ENCODE measurements around the gene UBE2D2. TPM values are rescaled to one million over a fixed set of nuclear protein-coding genes. Genes with fewer than 3 reads are reported as not detected.
A peak's percentile ranks its signal among the peaks of the same experiment; 100 is the strongest.

Gene UBE2D2
- total RNA-seq, 4 donors from 2014 or later, result 86.9 to 104 (median 91.5) TPM

GRCh38 chr5:139669662-139670368 lies 108.7 kb downstream of the UBE2D2 start:
- H3K27ac ChIP-seq (replicated peaks in 1 of 4), result peak overlapping the region; percentile 91 to 95 (median 94)
- H3K27me3 ChIP-seq, result no peaks in the 10 kb centered on the region
- peak overlapping the region in 1 of 4 donors; percentile 7 for H3K4me3 ChIP-seq
- TF ChIP-seq POLR2AphosphoS5 (IDR thresholded peaks at IDR 0.05) (no peak), EP300 (IDR thresholded peaks at IDR 0.05) (no peak), CTCF (IDR thresholded peaks at IDR 0.05) (no peak), POLR2A (IDR thresholded peaks at IDR 0.05; ENCODE audit: low read depth) (no peak)
- H3K9me3 ChIP-seq, result no peaks in the 10 kb centered on the region
- no peak for DNase-seq (ENCODE audit: extremely low spot score)
- WGBS, result 69% methylated on average over 17 of the region's 23 CpGs
- intact Hi-C loops (cut with DNase I), result no loop called here
- no peaks in the 10 kb centered on the region for H3K36me3 ChIP-seq
- H3K4me1 ChIP-seq, result peaks cover 94 to 98% (median 96%) of the 10 kb centered on the region in 4 donors

GRCh38 chr5:139670369-139671095 lies 109.4 kb downstream of the UBE2D2 start:
- TF ChIP-seq EP300 (IDR thresholded peaks at IDR 0.05) (no peak), CTCF (IDR thresholded peaks at IDR 0.05) (peak in 1 of 3 experiments; percentile 13), POLR2AphosphoS5 (IDR thresholded peaks at IDR 0.05) (no peak)
- no peak overlapping the region for H3K4me3 ChIP-seq
- intact Hi-C loops (cut with DNase I), result no loop called here
- peak overlapping the region; percentile 91 to 95 (median 94) for H3K27ac ChIP-seq (replicated peaks in 1 of 4)
- H3K27me3 ChIP-seq, result no peaks in the 10 kb centered on the region
- no peaks in the 10 kb centered on the region for H3K36me3 ChIP-seq
- no peak for DNase-seq (ENCODE audit: extremely low spot score)
- H3K4me1 ChIP-seq, result peaks cover 94 to 98% (median 96%) of the 10 kb centered on the region in 4 donors
- WGBS, result 72% methylated on average over 15 of the region's 16 CpGs
- H3K9me3 ChIP-seq, result no peaks in the 10 kb centered on the region

- Histone ChIP-seq H3K4me1 (peaks cover 90 to 96% (median 94%) of the 10 kb centered on the region in 4 donors), H3K27ac (replicated peaks in 1 of 4) (peak overlapping the region; percentile 50 to 95 (median 74)), H3K9me3 (no peaks in the 10 kb centered on the region), H3K4me3 (peak overlapping the region in 3 of 4 donors; percentile 0 to 18 (median 12)), H3K36me3 (no peaks in the 10 kb centered on the region), H3K27me3 (no peaks in the 10 kb centered on the region)
- DNase-seq (ENCODE audit: extremely low spot score), result no peak
- WGBS, result 62% methylated on average over 12 of the region's 20 CpGs
- TF ChIP-seq POLR2AphosphoS5 (IDR thresholded peaks at IDR 0.05) (no peak), CTCF (IDR thresholded peaks at IDR 0.05) (no peak), POLR2A (IDR thresholded peaks at IDR 0.05; ENCODE audit: low read depth) (no peak), EP300 (IDR thresholded peaks at IDR 0.05) (no peak)
- intact Hi-C loops (cut with DNase I), result no loop called here
Measured at GRCh38 chr5:139671096-139671841, 110.1 kb downstream of the UBE2D2 start.

DNA sequence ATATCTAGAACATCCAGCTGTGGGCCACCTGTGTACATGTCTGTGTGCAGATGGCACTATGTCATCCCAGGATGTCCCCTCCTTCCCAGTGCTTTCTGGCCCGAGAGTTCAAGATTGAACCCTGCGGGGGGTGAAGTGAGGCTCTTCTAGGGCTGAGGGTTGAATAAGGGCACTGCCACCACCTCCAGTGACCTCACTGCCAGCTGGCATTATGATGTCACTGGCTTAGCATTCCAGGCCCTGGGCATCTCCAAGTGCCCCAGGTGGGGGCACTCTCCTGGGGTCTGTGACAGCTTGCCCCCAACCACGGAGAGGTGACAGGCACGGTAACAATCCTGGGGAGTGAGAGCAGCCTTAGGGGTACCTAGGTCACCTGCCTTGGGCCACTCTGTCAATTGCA lies 114.1 kb downstream of the UBE2D2 start:
- Histone ChIP-seq H3K9me3 (no peaks in the 10 kb centered on the region), H3K27ac (replicated peaks in 1 of 4) (peak overlapping the region; percentile 52 to 80 (median 74)), H3K36me3 (peaks cover 0 to 7% (median under 1%) of the 10 kb centered on the region in 4 donors), H3K4me3 (no peak overlapping the region), H3K4me1 (peaks cover 86 to 90% (median 87%) of the 10 kb centered on the region in 4 donors), H3K27me3 (no peaks in the 10 kb centered on the region)
- TF ChIP-seq POLR2AphosphoS5 (IDR thresholded peaks at IDR 0.05), result no peak
- TF ChIP-seq EP300 (IDR thresholded peaks at IDR 0.05), result no peak
- no peak for TF ChIP-seq POLR2A (IDR thresholded peaks at IDR 0.05; ENCODE audit: low read depth)
- no peak for TF ChIP-seq CTCF (IDR thresholded peaks at IDR 0.05)
- WGBS, result 78% methylated on average over 3 of the region's 4 CpGs
- no peak for DNase-seq (ENCODE audit: extremely low spot score)
- intact Hi-C loops (cut with DNase I), result no loop called here

Data from esophagus muscularis mucosa (tissue), 4 donors.